ENCODE measurements around the gene DLD.
A peak's percentile ranks its signal among the peaks of the same experiment; 100 is the strongest.
"Not testable (repeated sequence)": the region's sequence is repeated elsewhere in the genome, so short reads cannot be mapped to it uniquely, and the experiment has no call there.

DLD gene

DNA sequence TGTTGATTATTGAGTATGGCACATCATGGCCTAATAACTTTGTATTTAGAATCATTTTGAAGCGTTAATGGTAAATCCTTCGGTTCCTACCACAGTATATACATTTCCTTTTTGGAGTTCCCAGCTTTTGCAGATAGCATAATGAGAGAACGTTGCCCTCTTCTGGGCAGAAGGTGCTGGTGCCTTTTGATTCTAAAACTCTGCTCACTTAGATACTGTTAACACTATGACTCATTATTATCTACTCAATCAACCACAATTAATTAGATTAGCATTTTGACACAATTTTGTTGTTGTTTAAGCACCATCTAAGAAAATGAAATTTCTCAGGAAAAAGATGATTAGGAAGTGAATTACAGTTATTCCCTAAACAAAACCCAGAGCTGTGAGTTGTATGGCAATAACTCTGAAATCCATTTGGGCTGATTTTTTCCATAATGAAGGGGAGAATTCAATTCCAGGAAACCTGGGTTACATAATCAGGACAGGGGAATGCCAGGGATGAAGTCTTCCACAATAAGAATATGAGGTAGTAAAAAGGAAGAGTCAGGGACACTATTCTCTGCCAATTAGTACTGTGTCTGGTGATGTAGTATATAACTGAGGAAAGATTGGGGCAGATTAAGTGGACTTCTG lies 11.5 kb upstream of the DLD start:
- DNase-seq (ENCODE audit: low spot score): no peak
- H3K27me3 ChIP-seq (ENCODE audit: insufficient read depth, poor library complexity, severe bottlenecking): no peaks in the 10 kb centered on the region
- peak; percentile 82 for ATAC-seq (ENCODE audit: low read depth)

GRCh38 chr7:107882766-107883165 lies 8.2 kb upstream of the DLD start:
- Histone ChIP-seq H3K4me3 (ENCODE audit: severe bottlenecking) (no peak overlapping the region), H3K4me1 (ENCODE audit: insufficient read depth, poor library complexity, severe bottlenecking) (no peaks in the 10 kb centered on the region), H3K36me3 (ENCODE audit: low read depth) (no peaks in the 10 kb centered on the region), H3K27ac (ENCODE audit: poor library complexity, severe bottlenecking) (no peak overlapping the region), H3K27me3 (ENCODE audit: insufficient read depth, poor library complexity, severe bottlenecking) (no peaks in the 10 kb centered on the region), H3K9me3 (ENCODE audit: severe bottlenecking) (no peaks in the 10 kb centered on the region)
- no peak for TF ChIP-seq CTCF (IDR thresholded peaks at IDR 0.05; ENCODE audit: poor library complexity, severe bottlenecking)
- DNase-seq (ENCODE audit: low spot score) (no peak), ATAC-seq (ENCODE audit: low read depth) (no peak)

More for the DNA sequence above, 11.5 kb upstream of the DLD start:
- Histone ChIP-seq H3K4me1 (ENCODE audit: insufficient read depth, poor library complexity, severe bottlenecking) (no peaks in the 10 kb centered on the region), H3K4me3 (ENCODE audit: severe bottlenecking) (no peak overlapping the region), H3K36me3 (ENCODE audit: low read depth) (no peaks in the 10 kb centered on the region), H3K9me3 (ENCODE audit: severe bottlenecking) (no peaks in the 10 kb centered on the region), H3K27ac (ENCODE audit: poor library complexity, severe bottlenecking) (no peak overlapping the region)
- peak; percentile 90 for TF ChIP-seq CTCF (IDR thresholded peaks at IDR 0.05; ENCODE audit: poor library complexity, severe bottlenecking)

DNA sequence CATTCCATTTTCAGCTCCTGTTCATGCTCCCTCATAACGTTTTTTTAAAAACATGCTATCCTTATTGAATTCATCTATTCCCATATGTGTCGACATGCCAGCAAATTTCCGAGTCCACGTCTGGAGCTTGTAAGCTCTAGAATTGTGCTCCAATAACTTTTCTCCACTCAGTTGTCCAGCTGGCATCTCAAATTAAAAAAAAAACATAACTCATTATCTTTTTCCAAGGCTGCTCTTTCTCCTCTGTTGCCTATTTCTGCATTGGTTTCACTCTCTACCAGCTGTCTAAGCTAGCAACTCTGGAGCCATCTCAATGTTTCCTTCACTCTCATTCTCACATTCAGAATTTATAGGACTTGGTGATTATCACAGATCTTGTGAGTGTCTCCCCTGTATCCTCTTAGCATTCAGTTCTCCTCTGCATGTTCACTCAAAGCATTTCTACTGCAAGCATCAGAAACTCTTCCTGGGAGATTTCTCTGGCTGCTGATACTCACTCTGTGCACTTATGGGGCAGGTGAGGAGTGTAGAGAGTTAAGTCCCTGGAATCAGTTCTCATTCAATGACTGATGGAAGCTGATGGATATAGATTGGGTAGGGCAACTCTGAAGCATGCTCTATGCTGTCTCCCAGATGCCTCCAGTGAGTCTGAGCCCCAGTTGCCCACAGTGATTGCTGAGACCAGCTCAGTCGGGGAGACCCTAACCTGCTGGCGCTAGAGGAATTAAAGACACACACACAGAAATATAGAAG lies 6.7 kb upstream of the DLD start:
- ATAC-seq (ENCODE audit: low read depth): peak; percentile 19; the same call in 1 of the 3 replicates
- DNase-seq (ENCODE audit: low spot score): no peak
- TF ChIP-seq CTCF (IDR thresholded peaks at IDR 0.05; ENCODE audit: poor library complexity, severe bottlenecking): no peak
- H3K36me3 ChIP-seq (ENCODE audit: low read depth): no peaks in the 10 kb centered on the region
- no peaks in the 10 kb centered on the region for H3K27me3 ChIP-seq (ENCODE audit: insufficient read depth, poor library complexity, severe bottlenecking)
- no peak overlapping the region for H3K27ac ChIP-seq (ENCODE audit: poor library complexity, severe bottlenecking)
- H3K4me3 ChIP-seq (ENCODE audit: severe bottlenecking): no peak overlapping the region
- H3K9me3 ChIP-seq (ENCODE audit: severe bottlenecking): no peaks in the 10 kb centered on the region
- no peaks in the 10 kb centered on the region for H3K4me1 ChIP-seq (ENCODE audit: insufficient read depth, poor library complexity, severe bottlenecking)

- ATAC-seq (ENCODE audit: low read depth); DNase-seq (ENCODE audit: low spot score): not testable (repeated sequence)
These were observed 3.2 kb upstream of the DLD start for GRCh38 chr7:107887827-107888226.

GRCh38 chr7:107889992-107890391 lies 991 bp upstream of the DLD start:
- Histone ChIP-seq H3K27ac (ENCODE audit: poor library complexity, severe bottlenecking) (no peak overlapping the region), H3K36me3 (ENCODE audit: low read depth) (peaks cover 25% of the 10 kb centered on the region), H3K4me1 (ENCODE audit: insufficient read depth, poor library complexity, severe bottlenecking) (peaks cover 10% of the 10 kb centered on the region), H3K4me3 (ENCODE audit: severe bottlenecking) (no peak overlapping the region), H3K9me3 (ENCODE audit: severe bottlenecking) (no peaks in the 10 kb centered on the region), H3K27me3 (ENCODE audit: insufficient read depth, poor library complexity, severe bottlenecking) (no peaks in the 10 kb centered on the region)
- TF ChIP-seq CTCF (IDR thresholded peaks at IDR 0.05; ENCODE audit: poor library complexity, severe bottlenecking): no peak
- DNase-seq (ENCODE audit: low spot score) (no peak), ATAC-seq (ENCODE audit: low read depth) (no peak)

More at GRCh38 chr7:107887827-107888226, 3.2 kb upstream of the DLD start:
- not testable (repeated sequence) for H3K4me3 ChIP-seq (ENCODE audit: severe bottlenecking); H3K9me3 ChIP-seq (ENCODE audit: severe bottlenecking); H3K36me3 ChIP-seq (ENCODE audit: low read depth); H3K27me3 ChIP-seq (ENCODE audit: insufficient read depth, poor library complexity, severe bottlenecking); H3K27ac ChIP-seq (ENCODE audit: poor library complexity, severe bottlenecking); H3K4me1 ChIP-seq (ENCODE audit: insufficient read depth, poor library complexity, severe bottlenecking)
